Vein endothelial cell (primary cell): ENCODE data around the gene EGLN1. TPM values are rescaled to one million over a fixed set of nuclear protein-coding genes. Genes with fewer than 3 reads are reported as not detected.

Experiments used
- total RNA-seq: library from RNA; depleted of rRNA; stranded (reverse); fragments of >200 nt; gene quantifications from 2 replicates; pipeline ENCODE4 v1.2.3, GENCODE V29; 2012

The EGLN1 gene
- total RNA-seq = 58.5 and 69.6 TPM in 2 replicates

DNA sequence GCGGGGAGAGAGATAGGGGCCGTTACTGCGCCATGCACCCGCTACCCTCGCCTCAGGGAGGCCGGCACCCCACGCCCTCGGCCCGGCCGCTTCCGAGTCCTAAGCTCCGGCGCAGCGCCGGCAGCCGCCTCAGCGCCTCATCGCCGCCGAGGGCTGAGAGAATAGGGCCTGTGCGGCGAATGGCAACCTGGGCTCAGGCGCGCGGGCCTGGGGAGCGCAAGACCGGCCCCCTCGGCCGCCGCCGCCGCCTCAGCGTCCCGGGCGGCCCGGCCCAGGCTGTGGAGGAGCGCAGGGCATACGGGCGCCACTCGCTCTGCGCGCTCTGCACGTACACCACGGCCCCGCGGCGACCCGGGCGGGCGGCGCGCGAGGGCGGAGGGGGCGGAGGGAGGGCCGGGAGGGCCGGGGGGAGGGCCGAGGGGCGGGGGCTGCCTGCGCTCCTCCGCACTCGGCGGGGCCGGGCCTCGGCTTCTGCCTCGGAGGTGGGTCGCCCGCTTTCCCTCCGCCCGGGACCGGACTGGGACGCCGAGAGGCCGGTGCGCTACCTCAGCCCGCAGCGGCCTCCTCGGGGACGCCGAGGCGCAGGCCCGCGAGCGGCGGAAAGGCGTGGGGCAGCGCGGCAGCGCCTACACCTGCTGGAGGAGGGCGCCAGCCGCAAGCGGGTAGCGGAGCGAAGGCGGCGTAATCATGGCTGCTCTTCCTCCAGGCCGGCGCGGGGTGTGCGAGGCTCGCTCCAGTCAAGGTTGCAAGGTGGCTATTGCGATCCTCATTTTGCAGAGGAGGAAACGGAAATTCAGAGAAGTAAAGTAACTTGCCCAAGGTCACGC lies at the start of gene EGLN1:
Gene EGLN1, minus strand, starts transcription at position 317 of the 827 bp plus-strand sequence. CDS start 399 bp downstream, outside the sequence.

GRCh38 chr1:231338270-231339128 lies 83.6 kb downstream of the EGLN1 start, which contains the start of gene SPRTN:
SPRTN (plus strand) TSS chr1:231338293; CDS start chr1:231338384, 91 bp downstream.

GRCh38 chr1:231337472-231338269 lies 84.4 kb downstream of the EGLN1 start, which contains the start of gene EXOC8:
EXOC8 (minus strand) TSS chr1:231337852; CDS start chr1:231337745, 107 bp downstream.

Other genes starting within 250 kb of the EGLN1 start
- 59.8 and 60.3 TPM in 2 replicates for gene GNPAT, start 181.1 kb downstream of the EGLN1 start, total RNA-seq
- 19.9 and 23.0 TPM in 2 replicates for gene EXOC8, start 84.4 kb downstream of the EGLN1 start, total RNA-seq
- gene SPRTN, start 84.0 kb downstream of the EGLN1 start, total RNA-seq = 19.6 and 21.3 TPM in 2 replicates
- 32.0 and 35.7 TPM in 2 replicates for gene TSNAX, start 106.4 kb upstream of the EGLN1 start, total RNA-seq
- 21.9 and 25.1 TPM in 2 replicates for gene DISC1, start 204.5 kb upstream of the EGLN1 start, total RNA-seq